ENCODE results near the gene JAKMIP3.
"Not testable (repeated sequence)": the region's sequence is repeated elsewhere in the genome, so short reads cannot be mapped to it uniquely, and the experiment has no call there.

The JAKMIP3 gene

GRCh38 chr10:132066812-132067211 is 1.1 kb downstream of the JAKMIP3 start:
- DNase-seq: no peak

- no peak for DNase-seq
Measured at GRCh38 chr10:132068431-132069121, 2.8 kb downstream of the JAKMIP3 start.

- DNase-seq: no peak
Measured at GRCh38 chr10:132069122-132069848, 3.5 kb downstream of the JAKMIP3 start.

GRCh38 chr10:132069849-132070182 is 4.1 kb downstream of the JAKMIP3 start:
- DNase-seq: no peak

- DNase-seq: no peak
Measured at GRCh38 chr10:132070724-132071123, 5.0 kb downstream of the JAKMIP3 start.

GRCh38 chr10:132071667-132072066 is 5.9 kb downstream of the JAKMIP3 start:
- DNase-seq: no peak

GRCh38 chr10:132075909-132076577 is 10.3 kb downstream of the JAKMIP3 start:
- DNase-seq: no peak

- DNase-seq: no peak
Measured at GRCh38 chr10:132076578-132077081, 10.9 kb downstream of the JAKMIP3 start.

GRCh38 chr10:132077091-132077490 is 11.3 kb downstream of the JAKMIP3 start:
- no peak for DNase-seq

GRCh38 chr10:132078746-132079345 is 13.1 kb downstream of the JAKMIP3 start:
- DNase-seq: no peak

GRCh38 chr10:132084384-132084783 is 18.6 kb downstream of the JAKMIP3 start:
- not testable (repeated sequence) for DNase-seq

GRCh38 chr10:132093236-132093635 is 27.5 kb downstream of the JAKMIP3 start:
- DNase-seq: not testable (repeated sequence)

- no peak for DNase-seq
Measured at GRCh38 chr10:132094581-132095234, 29.0 kb downstream of the JAKMIP3 start.

GRCh38 chr10:132095403-132096113 is 29.8 kb downstream of the JAKMIP3 start:
- DNase-seq: no peak

- no peak for DNase-seq
Measured at GRCh38 chr10:132096223-132096622, 30.5 kb downstream of the JAKMIP3 start.

- DNase-seq: no peak
Measured at GRCh38 chr10:132096863-132097478, 31.2 kb downstream of the JAKMIP3 start.

- no peak for DNase-seq
Measured at GRCh38 chr10:132097609-132098377, 32.0 kb downstream of the JAKMIP3 start.

GRCh38 chr10:132098539-132099388 is 33.0 kb downstream of the JAKMIP3 start:
- no peak for DNase-seq

- no peak for DNase-seq
Measured at GRCh38 chr10:132099389-132100090, 33.8 kb downstream of the JAKMIP3 start.

Measured in NCI-H526 (cell line).